ENCODE measurements around the gene LIMCH1. TPM values are rescaled to one million over a fixed set of nuclear protein-coding genes. Genes with fewer than 3 reads are reported as not detected.
"Not testable (repeated sequence)": the region's sequence is repeated elsewhere in the genome, so short reads cannot be mapped to it uniquely, and the experiment has no call there.

Gene LIMCH1
- total RNA-seq, 1 experiment from 2014 or later, result 49.4 TPM

DNA sequence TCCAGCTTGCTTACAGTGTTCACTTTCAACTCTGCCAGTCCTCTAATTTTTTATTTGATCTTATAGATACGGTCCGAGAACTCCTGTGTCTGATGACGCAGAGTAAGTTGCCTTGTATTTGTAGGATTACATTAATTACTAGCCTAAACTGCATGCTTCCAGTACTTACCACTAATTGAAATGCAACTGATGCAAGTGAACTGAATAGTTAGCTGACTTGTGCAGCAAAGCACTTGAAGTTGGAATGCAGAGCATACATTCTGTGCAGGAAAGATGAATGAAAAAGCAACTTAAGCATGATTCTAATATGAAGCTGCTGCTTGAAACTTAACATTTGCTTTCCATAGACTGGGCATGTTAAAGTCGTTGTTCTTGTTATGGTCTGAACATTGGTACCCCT lies 100.9 kb downstream of the LIMCH1 start:
- DNase-seq, result no peak
- no peaks in the 10 kb centered on the region for H3K36me3 ChIP-seq
- no peak overlapping the region for H3K4me3 ChIP-seq
- H3K9me3 ChIP-seq, result no peaks in the 10 kb centered on the region
- no peaks in the 10 kb centered on the region for H3K27me3 ChIP-seq

DNA sequence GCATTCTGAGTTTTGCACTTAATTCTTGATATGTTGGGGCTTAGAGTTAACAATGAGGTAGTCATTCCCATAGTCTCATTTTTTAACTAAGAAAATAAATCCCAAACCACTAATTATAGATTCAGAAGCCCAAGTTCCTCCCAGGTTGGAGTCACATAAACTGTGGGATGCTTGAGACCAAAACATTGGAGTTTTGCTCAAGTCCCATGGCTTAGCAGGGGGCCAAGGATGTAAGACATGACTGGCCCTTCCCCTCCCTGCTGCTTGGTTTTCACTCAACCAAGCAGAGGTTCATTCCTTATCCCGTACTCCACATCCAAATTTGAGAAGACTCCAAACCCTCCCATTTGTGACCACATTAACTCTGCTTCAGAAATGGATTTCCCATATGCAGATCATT lies 101.3 kb downstream of the LIMCH1 start:
- H3K4me3 ChIP-seq, result no peak overlapping the region
- no peaks in the 10 kb centered on the region for H3K36me3 ChIP-seq
- no peak for DNase-seq
- H3K27me3 ChIP-seq, result no peaks in the 10 kb centered on the region
- no peaks in the 10 kb centered on the region for H3K9me3 ChIP-seq

DNA sequence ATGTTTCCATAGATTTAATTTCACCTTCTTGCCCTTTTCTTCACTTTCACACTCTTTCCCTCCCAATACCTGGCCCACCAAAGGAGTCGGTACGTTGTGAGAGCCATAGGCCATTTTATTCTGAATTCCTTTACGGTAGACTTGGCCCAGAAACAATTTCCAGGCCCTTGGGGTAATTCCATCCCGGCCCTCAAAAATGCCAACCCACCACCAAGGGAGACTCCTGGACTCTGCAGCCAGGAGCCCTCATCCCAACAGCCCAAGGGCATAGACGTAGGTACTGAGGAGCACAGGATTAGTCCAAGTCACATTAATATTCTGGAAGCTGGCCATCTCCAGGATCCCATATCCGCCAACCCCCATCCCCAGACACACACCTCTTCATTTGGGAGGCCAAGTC lies 102.9 kb downstream of the LIMCH1 start:
- H3K9me3 ChIP-seq, result no peaks in the 10 kb centered on the region
- H3K36me3 ChIP-seq, result no peaks in the 10 kb centered on the region
- no peak overlapping the region for H3K4me3 ChIP-seq
- H3K27me3 ChIP-seq, result no peaks in the 10 kb centered on the region
- DNase-seq, result no peak

- H3K36me3 ChIP-seq, H3K9me3 ChIP-seq, H3K4me3 ChIP-seq, DNase-seq, H3K27me3 ChIP-seq: not testable (repeated sequence)
Measured at GRCh38 chr4:41642746-41643145, 104.8 kb downstream of the LIMCH1 start.

DNA sequence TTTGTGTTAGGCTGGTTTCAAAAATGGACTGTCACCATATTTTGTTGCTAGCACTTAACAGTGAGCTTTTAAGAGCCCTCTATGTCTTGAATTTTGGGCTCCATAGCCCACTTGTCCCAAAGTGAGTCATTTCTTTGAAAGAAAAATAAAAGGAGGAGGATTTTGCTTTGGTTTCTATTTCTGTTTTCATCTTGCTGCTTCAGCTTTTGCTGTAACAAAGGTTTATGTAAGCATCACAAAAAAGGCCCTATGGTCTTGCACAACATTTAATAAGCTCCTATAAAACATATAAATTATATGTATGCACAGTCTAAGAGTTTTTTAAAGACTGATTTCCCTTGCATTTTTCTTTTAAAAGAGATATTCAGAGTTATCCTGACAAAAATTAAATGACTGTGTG lies 105.4 kb downstream of the LIMCH1 start:
- H3K27me3 ChIP-seq, result no peaks in the 10 kb centered on the region
- H3K4me3 ChIP-seq, result no peak overlapping the region
- no peak for DNase-seq
- no peaks in the 10 kb centered on the region for H3K9me3 ChIP-seq
- H3K36me3 ChIP-seq, result peaks cover 4% of the 10 kb centered on the region; the same call in 1 of the 2 replicates

DNA sequence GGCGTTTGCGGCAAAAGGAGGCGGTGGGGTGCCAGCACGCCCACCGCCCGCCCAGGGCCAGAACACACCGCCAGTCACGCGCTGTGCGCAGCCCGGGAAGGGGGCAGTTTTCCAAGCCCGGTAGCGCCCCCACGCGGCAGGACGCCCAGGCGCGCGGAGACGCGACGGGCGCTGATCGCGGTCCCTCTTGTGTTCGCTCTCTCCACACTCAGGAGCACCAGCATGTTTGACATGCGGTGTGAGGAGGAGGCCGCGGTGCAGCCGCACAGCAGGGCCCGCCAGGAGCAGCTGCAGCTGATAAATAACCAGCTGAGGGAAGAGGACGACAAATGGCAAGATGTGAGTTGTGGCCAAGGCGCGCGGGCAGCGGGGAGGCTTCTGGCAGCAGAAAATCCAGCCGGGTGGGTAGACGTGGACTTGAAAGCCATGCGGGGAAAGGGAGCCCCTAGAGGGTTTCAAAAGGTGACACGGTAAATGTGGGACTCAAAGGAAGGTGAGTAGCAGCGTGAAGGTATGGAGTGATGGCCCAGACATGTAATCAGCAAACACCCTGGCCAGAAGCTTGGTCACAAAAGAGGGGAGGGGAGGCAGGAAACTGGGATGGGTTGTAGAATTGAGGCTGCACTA lies 106.4 kb downstream of the LIMCH1 start:
- Histone ChIP-seq H3K9me3 (no peaks in the 10 kb centered on the region), H3K36me3 (peaks cover 4% of the 10 kb centered on the region; the same call in 1 of the 2 replicates), H3K27me3 (no peaks in the 10 kb centered on the region), H3K4me3 (no peak overlapping the region)
- DNase-seq, result no peak

GRCh38 chr4:41644915-41645295 lies 106.9 kb downstream of the LIMCH1 start:
- Histone ChIP-seq H3K9me3 (no peaks in the 10 kb centered on the region), H3K4me3 (no peak overlapping the region), H3K36me3 (peaks cover 4% of the 10 kb centered on the region; the same call in 1 of the 2 replicates), H3K27me3 (no peaks in the 10 kb centered on the region)
- no peak for DNase-seq

DNA sequence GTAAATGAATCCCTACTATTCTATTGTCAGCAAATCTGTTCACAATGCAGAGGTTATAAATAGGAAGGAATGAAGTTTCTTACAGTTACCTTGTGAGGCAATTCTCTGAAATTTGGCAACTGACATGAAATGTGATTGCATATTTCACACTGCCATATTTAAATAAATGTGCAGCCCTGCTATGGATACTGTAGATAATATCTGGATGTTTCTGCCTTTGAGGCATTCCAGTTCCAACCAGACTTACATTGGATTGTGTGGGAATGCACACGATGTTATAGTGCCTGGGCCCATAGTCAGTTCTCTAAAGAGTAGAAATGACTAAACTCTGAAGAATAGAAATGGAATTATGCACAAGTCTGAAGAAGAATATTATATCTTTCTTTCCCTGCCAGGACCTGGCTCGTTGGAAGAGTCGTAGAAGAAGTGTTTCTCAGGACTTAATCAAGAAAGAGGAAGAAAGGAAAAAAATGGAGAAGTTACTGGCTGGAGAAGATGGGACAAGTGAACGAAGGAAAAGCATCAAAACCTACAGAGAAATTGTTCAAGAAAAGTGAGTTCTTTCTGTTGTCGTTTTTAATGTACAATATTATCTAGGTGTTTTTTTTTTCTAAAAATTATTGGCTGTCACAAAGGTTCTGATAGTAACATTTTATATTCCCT lies 107.9 kb downstream of the LIMCH1 start:
- no peak for DNase-seq
- Histone ChIP-seq H3K27me3 (no peaks in the 10 kb centered on the region), H3K36me3 (peaks cover 4% of the 10 kb centered on the region; the same call in 1 of the 2 replicates), H3K9me3 (no peaks in the 10 kb centered on the region), H3K4me3 (no peak overlapping the region)

DNA sequence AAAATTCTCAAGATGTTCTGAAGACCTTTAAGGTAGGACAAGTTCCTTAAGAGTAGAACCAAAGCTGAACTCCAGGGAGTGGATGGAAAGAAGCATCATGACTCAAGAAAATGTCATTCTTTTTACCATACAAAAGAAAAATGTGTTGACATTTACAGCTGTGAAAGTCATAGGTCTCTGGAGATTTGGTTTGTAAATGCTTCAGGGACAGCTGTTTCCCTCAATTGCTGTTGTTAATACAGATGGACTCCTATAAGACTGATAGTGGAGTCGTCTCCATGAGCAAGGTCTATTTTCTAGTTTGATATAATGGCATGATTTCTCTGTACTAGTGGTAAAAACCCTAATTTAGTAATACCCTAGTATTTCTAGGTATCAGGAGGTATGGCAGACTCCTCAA lies 108.9 kb downstream of the LIMCH1 start:
- no peaks in the 10 kb centered on the region for H3K9me3 ChIP-seq
- no peak overlapping the region for H3K4me3 ChIP-seq
- DNase-seq, result no peak
- H3K27me3 ChIP-seq, result no peaks in the 10 kb centered on the region
- H3K36me3 ChIP-seq, result peaks cover 4% of the 10 kb centered on the region; the same call in 1 of the 2 replicates

DNA sequence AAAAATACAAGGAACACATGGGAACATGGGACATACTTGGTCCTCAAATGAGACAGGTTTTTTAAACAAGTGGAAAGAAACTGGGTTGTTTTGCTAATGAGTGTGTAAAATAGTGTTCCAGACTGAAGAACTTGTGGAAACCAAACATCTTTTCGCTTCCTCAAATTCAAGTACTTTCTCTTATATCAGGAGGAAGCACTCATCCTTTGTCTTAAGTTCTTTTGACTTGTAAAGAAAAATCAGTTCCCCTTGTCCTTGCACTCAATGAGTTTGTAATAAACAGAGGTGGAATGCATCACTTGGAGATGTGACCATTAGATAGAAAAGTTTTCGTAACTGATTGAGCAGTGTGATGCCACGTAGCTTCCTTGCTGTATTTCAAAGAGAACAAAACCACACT lies 109.4 kb downstream of the LIMCH1 start:
- Histone ChIP-seq H3K9me3 (no peaks in the 10 kb centered on the region), H3K36me3 (peaks cover 4% of the 10 kb centered on the region; the same call in 1 of the 2 replicates), H3K27me3 (no peaks in the 10 kb centered on the region), H3K4me3 (no peak overlapping the region)
- no peak for DNase-seq

DNA sequence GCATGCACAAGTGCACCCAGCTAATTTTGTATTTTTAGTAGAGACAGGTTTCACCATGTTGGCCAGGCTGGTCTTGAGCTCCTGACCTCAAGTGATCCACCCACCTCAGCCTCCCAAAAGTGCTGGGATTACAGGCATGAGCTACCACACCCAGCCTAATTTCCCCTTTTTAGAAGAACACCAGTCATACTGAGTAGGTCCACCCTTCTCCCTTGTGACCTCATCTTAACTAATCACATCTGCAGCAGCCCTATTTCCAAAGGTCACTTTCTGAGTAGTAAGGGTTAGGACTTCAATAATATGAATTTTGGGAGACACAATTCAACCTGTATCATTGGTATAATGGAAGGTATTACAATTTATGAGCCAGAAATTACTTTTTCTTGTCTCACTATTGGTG lies 113.2 kb downstream of the LIMCH1 start:
- H3K9me3 ChIP-seq, H3K27me3 ChIP-seq, H3K4me3 ChIP-seq, H3K36me3 ChIP-seq, DNase-seq: not testable (repeated sequence)

DNA sequence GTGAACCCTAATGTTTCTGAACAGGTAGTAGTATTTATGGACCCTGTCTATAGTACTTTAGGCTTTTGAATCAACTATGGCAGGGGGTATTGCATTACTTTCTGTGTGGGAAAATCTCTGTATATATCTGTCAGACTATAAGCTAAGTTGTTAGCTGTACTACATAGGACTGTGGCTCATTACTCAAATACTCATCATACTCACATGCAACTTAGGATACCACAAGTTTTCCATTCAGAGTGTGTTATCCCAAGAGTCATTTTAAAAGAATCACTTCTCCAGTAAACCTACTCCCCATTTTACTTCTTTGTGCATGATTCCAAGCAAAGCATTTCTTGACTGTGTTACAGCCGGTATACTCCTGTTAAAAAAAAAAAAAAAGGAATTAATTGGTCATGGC lies 115.0 kb downstream of the LIMCH1 start:
- Histone ChIP-seq H3K27me3 (no peaks in the 10 kb centered on the region), H3K4me3 (no peak overlapping the region), H3K36me3 (no peaks in the 10 kb centered on the region), H3K9me3 (no peaks in the 10 kb centered on the region)
- DNase-seq, result no peak

GRCh38 chr4:41653523-41653922 lies 115.6 kb downstream of the LIMCH1 start:
- no peak overlapping the region for H3K4me3 ChIP-seq
- no peaks in the 10 kb centered on the region for H3K36me3 ChIP-seq
- no peaks in the 10 kb centered on the region for H3K9me3 ChIP-seq
- no peak for DNase-seq
- no peaks in the 10 kb centered on the region for H3K27me3 ChIP-seq

DNA sequence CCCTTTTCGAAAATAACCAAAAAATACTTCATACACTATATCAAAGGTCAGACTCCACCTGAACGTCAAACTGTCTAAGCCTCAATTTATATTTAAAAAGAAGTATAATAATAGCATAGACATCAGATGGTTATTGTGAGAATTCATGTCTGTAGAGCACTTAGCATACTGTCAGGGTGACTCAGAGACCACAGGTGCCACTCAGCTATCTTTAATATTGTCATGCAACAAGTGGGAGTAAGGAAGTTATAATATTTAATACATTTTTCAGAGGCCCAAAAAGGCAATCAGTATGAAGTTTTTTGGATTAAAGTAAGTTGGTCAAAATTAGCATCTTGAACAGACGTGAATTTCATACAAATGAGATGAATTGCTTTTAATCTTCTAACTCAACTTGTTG lies 117.2 kb downstream of the LIMCH1 start:
- DNase-seq, result no peak
- no peaks in the 10 kb centered on the region for H3K27me3 ChIP-seq
- no peak overlapping the region for H3K4me3 ChIP-seq
- no peaks in the 10 kb centered on the region for H3K9me3 ChIP-seq
- no peaks in the 10 kb centered on the region; the same call in 1 of the 2 replicates for H3K36me3 ChIP-seq

DNA sequence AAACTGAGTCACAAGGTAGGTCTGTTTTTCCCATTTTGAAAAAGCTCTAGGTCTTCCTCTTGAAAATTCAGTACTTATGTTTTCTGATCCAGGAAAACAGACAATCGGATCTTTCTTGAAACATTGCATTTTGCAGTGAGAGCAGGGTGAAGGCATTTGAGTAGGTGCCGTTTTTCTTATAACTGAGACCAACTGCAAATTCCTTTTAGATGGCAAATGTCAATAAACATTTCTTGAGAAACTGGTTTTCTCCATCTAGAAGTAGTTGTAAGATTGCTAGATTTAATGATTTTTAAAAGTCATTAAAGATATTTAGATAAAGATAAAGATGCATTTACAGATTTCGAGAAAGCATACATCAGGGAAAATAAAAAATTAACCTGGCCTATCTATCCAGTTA lies 118.1 kb downstream of the LIMCH1 start:
- Histone ChIP-seq H3K27me3 (no peaks in the 10 kb centered on the region), H3K9me3 (no peaks in the 10 kb centered on the region), H3K4me3 (no peak overlapping the region), H3K36me3 (no peaks in the 10 kb centered on the region; the same call in 1 of the 2 replicates)
- DNase-seq, result no peak

GRCh38 chr4:41656572-41657520 lies 118.9 kb downstream of the LIMCH1 start:
- H3K27me3 ChIP-seq, result no peaks in the 10 kb centered on the region
- H3K9me3 ChIP-seq, result no peaks in the 10 kb centered on the region
- no peaks in the 10 kb centered on the region; the same call in 1 of the 2 replicates for H3K36me3 ChIP-seq
- no peak overlapping the region for H3K4me3 ChIP-seq
- DNase-seq, result no peak

GRCh38 chr4:41657561-41657960 lies 119.6 kb downstream of the LIMCH1 start:
- no peaks in the 10 kb centered on the region; the same call in 1 of the 2 replicates for H3K36me3 ChIP-seq
- H3K9me3 ChIP-seq, result no peaks in the 10 kb centered on the region
- H3K4me3 ChIP-seq, result no peak overlapping the region
- no peak for DNase-seq
- no peaks in the 10 kb centered on the region for H3K27me3 ChIP-seq

Measured in MG63 (cell line).